NB4 (cell line): ENCODE results near the gene HUWE1.

Experiments
- DNase-seq: peaks from one replicate; pipeline ENCODE4 v3.0.0; 2010; ENCODE audit warnings: low read depth
- H3K4me3 ChIP-seq: one replicate; pipeline ENCODE4 v1.5.1; 2011; ENCODE audit warnings: mild to moderate bottlenecking, low read depth, low read length, moderate library complexity
- CTCF ChIP-seq: IDR thresholded peaks from one replicate; pipeline ENCODE4 v1.5.1; 2012; ENCODE audit warnings: low read depth, low read length
- MAX ChIP-seq: IDR thresholded peaks from 2 replicates; pipeline ENCODE4 v1.6.1; 2011; ENCODE audit warnings: low read depth, low read length
- MYC ChIP-seq: IDR thresholded peaks from 2 replicates; pipeline ENCODE4 v1.6.1; 2011; ENCODE audit warnings: low read depth, low read length
- POLR2A ChIP-seq: IDR thresholded peaks from 2 replicates; pipeline ENCODE4 v1.6.1; 2011; ENCODE audit warnings: mild to moderate bottlenecking; ENCODE audit not compliant: insufficient read length; ENCODE audit errors: extremely low read depth

Gene HUWE1

GRCh38 chrX:53654376-53654775 lies 32.1 kb downstream of the HUWE1 start:
- TF ChIP-seq POLR2A (no peak), CTCF (no peak), MYC (no peak), MAX (no peak)
- DNase-seq, result no peak
- no peak overlapping the region for H3K4me3 ChIP-seq

- DNase-seq, result no peak
- TF ChIP-seq MYC (no peak), MAX (no peak), POLR2A (no peak), CTCF (no peak)
- no peak overlapping the region for H3K4me3 ChIP-seq
Measured at GRCh38 chrX:53644751-53645150, 41.8 kb downstream of the HUWE1 start.

- TF ChIP-seq CTCF (no peak), MYC (no peak), MAX (no peak), POLR2A (no peak)
- DNase-seq, result no peak
Measured at GRCh38 chrX:53642337-53642736, 44.2 kb downstream of the HUWE1 start.

GRCh38 chrX:53639257-53639656 lies 47.3 kb downstream of the HUWE1 start:
- no peak overlapping the region for H3K4me3 ChIP-seq
- no peak for DNase-seq
- TF ChIP-seq POLR2A (no peak), MAX (no peak), MYC (no peak), CTCF (no peak)

More at GRCh38 chrX:53642337-53642736, 44.2 kb downstream of the HUWE1 start:
- H3K4me3 ChIP-seq, result no peak overlapping the region

- TF ChIP-seq CTCF (no peak), POLR2A (no peak), MYC (no peak), MAX (no peak)
- H3K4me3 ChIP-seq, result no peak overlapping the region
- DNase-seq, result no peak
Measured at GRCh38 chrX:53637479-53637878, 49.0 kb downstream of the HUWE1 start.

GRCh38 chrX:53631156-53631555 lies 55.4 kb downstream of the HUWE1 start:
- no peak overlapping the region for H3K4me3 ChIP-seq
- TF ChIP-seq MAX, result no peak
- TF ChIP-seq CTCF, result no peak
- no peak for TF ChIP-seq MYC
- TF ChIP-seq POLR2A, result no peak
- DNase-seq, result no peak
